Fibroblast of lung (primary cell): ENCODE results near the gene U2AF1L4. TPM values are rescaled to one million over a fixed set of nuclear protein-coding genes. Genes with fewer than 3 reads are reported as not detected.

ENCODE experiments used
- DNase-seq, 2 donors: peaks; one replicate each; pipeline versions ENCODE4 v3.0.0 to v3.0.0-alpha.2; 2010; ENCODE audit warnings: low read depth in 2 of 2
- H2AFZ ChIP-seq: 2 replicates; pipeline ENCODE4 v1.5.1; 2012; ENCODE audit warnings: low read length, control low read depth, inconsistent platforms
- H3K27ac ChIP-seq: 2 replicates; pipeline ENCODE4 v1.5.1; 2011; ENCODE audit warnings: low read length, control low read depth; ENCODE audit not compliant: insufficient read depth
- H3K27me3 ChIP-seq: 2 replicates; pipeline ENCODE4 v1.5.1; 2011; ENCODE audit warnings: mild to moderate bottlenecking, low read length; ENCODE audit not compliant: control insufficient read depth, insufficient read depth
- H3K36me3 ChIP-seq: 2 replicates; pipeline ENCODE4 v1.5.1; 2011; ENCODE audit warnings: low read length; ENCODE audit not compliant: control insufficient read depth, insufficient read depth
- H3K4me1 ChIP-seq: 2 replicates; pipeline ENCODE4 v1.5.1; 2011; ENCODE audit warnings: low read length; ENCODE audit not compliant: control insufficient read depth, insufficient read depth; ENCODE audit errors: extremely low read depth
- H3K4me2 ChIP-seq: 2 replicates; pipeline ENCODE4 v1.5.1; 2011; ENCODE audit warnings: low read length, control low read depth; ENCODE audit not compliant: insufficient read depth; ENCODE audit errors: extremely low read depth
- H3K4me3 ChIP-seq, 4 experiments: fragments of 200-600 bp in 1 of 4; sonication (generic) in 1 of 4; replicated peaks in 1 of 4; 2 replicates each; pipeline ENCODE4 v1.5.1; 2011 to 2016; ENCODE audit warnings: low read length in 4 of 4, low read depth in 3 of 4, mild to moderate bottlenecking in 3 of 4, control low read depth in 2 of 4, inconsistent platforms in 1 of 4, mixed read lengths in 1 of 4; ENCODE audit not compliant: insufficient read depth in 1 of 4; ENCODE audit errors: control extremely low read depth in 1 of 4
- H3K79me2 ChIP-seq: 2 replicates; pipeline ENCODE4 v1.5.1; 2012; ENCODE audit warnings: mild to moderate bottlenecking, low read length, inconsistent platforms; ENCODE audit not compliant: control insufficient read depth, insufficient read depth
- H3K9ac ChIP-seq: 2 replicates; pipeline ENCODE4 v1.5.1; 2011; ENCODE audit warnings: mild to moderate bottlenecking, low read length, control low read depth; ENCODE audit not compliant: insufficient read depth
- H3K9me3 ChIP-seq: 2 replicates; pipeline ENCODE4 v1.5.1; 2012; ENCODE audit warnings: low read depth, low read length; ENCODE audit not compliant: control insufficient read depth, insufficient read depth
- H4K20me1 ChIP-seq: 2 replicates; pipeline ENCODE4 v1.5.1; 2011; ENCODE audit warnings: low read length; ENCODE audit not compliant: control insufficient read depth, insufficient read depth; ENCODE audit errors: extremely low read depth
- EZH2 ChIP-seq: IDR thresholded peaks from 2 replicates; pipeline ENCODE4 v1.5.1; 2012; ENCODE audit warnings: low read length, control low read depth, mild to moderate bottlenecking; ENCODE audit errors: missing control alignments
- polyA plus RNA-seq, 2 donors: library from polyadenylated mRNA; depleted of rRNA in 1 of 2; stranded (reverse) in 1 of 2; unstranded in 1 of 2; fragments of >200 nt; gene quantifications; 2 replicates each; pipeline ENCODE4 v1.2.1, GENCODE V29; 2011 to 2012; ENCODE audit warnings: missing spikeins in 1 of 2
- total RNA-seq: library from RNA; depleted of rRNA; stranded (reverse); fragments of >200 nt; gene quantifications from 2 replicates; pipeline ENCODE4 v1.2.1, GENCODE V29; 2014
- TF ChIP-seq, protein P1 (sequence below), 2 donors: IDR thresholded peaks in 1 of 2; conservative IDR thresholded peaks in 1 of 2; 1 replicate in 1 of 2; 2 replicates in 1 of 2; pipeline ENCODE4 v1.5.1; 2011 to 2012; ENCODE audit warnings: low read length in 2 of 2, control low read depth in 1 of 2, inconsistent platforms in 1 of 2, low read depth in 1 of 2, mild to moderate bottlenecking in 1 of 2

Gene U2AF1L4
- total and polyA plus RNA-seq, 2 donors (not counting 1 experiment from before 2014, with no cell fraction given) = 9.1 to 11.9 TPM

GRCh38 chr19:35767288-35768081, 22.3 kb upstream of the U2AF1L4 start:
- Histone ChIP-seq H3K9me3 (no peaks in the 10 kb centered on the region), H3K27ac (no peak overlapping the region), H3K9ac (no peak overlapping the region), H3K79me2 (no peaks in the 10 kb centered on the region), H3K36me3 (peaks cover 11% of the 10 kb centered on the region), H3K27me3 (no peaks in the 10 kb centered on the region), H3K4me1 (no peaks in the 10 kb centered on the region), H3K4me3 (no peak overlapping the region), H3K4me2 (no peak overlapping the region), H2AFZ (no peak overlapping the region), H4K20me1 (no peaks in the 10 kb centered on the region)
- DNase-seq = no peak
- TF ChIP-seq, protein P1, sequence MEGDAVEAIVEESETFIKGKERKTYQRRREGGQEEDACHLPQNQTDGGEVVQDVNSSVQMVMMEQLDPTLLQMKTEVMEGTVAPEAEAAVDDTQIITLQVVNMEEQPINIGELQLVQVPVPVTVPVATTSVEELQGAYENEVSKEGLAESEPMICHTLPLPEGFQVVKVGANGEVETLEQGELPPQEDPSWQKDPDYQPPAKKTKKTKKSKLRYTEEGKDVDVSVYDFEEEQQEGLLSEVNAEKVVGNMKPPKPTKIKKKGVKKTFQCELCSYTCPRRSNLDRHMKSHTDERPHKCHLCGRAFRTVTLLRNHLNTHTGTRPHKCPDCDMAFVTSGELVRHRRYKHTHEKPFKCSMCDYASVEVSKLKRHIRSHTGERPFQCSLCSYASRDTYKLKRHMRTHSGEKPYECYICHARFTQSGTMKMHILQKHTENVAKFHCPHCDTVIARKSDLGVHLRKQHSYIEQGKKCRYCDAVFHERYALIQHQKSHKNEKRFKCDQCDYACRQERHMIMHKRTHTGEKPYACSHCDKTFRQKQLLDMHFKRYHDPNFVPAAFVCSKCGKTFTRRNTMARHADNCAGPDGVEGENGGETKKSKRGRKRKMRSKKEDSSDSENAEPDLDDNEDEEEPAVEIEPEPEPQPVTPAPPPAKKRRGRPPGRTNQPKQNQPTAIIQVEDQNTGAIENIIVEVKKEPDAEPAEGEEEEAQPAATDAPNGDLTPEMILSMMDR (conservative IDR thresholded peaks at IDR 0.05 in 1 of 2, IDR thresholded peaks at IDR 0.05 in 1 of 2; ENCODE audit: low read depth in 1 of 2, low read length in 2 of 2) = no peak
- no peak for TF ChIP-seq EZH2

- Histone ChIP-seq H3K79me2 (no peaks in the 10 kb centered on the region), H4K20me1 (no peaks in the 10 kb centered on the region), H3K9ac (no peak overlapping the region), H3K27ac (no peak overlapping the region), H3K36me3 (peaks cover 15% of the 10 kb centered on the region), H3K4me2 (no peak overlapping the region), H3K4me3 (no peak overlapping the region), H3K27me3 (no peaks in the 10 kb centered on the region), H2AFZ (no peak overlapping the region), H3K4me1 (no peaks in the 10 kb centered on the region), H3K9me3 (no peaks in the 10 kb centered on the region)
- no peak for DNase-seq
- no peak for TF ChIP-seq EZH2
- TF ChIP-seq, protein P1 (conservative IDR thresholded peaks at IDR 0.05 in 1 of 2, IDR thresholded peaks at IDR 0.05 in 1 of 2; ENCODE audit: low read depth in 1 of 2, low read length in 2 of 2) = no peak
Observed at GRCh38 chr19:35766571-35767104, 21.4 kb upstream of the U2AF1L4 start.

- Histone ChIP-seq H3K79me2 (peaks cover 7% of the 10 kb centered on the region), H3K27me3 (no peaks in the 10 kb centered on the region), H3K36me3 (peaks cover 20% of the 10 kb centered on the region), H3K4me1 (no peaks in the 10 kb centered on the region), H4K20me1 (no peaks in the 10 kb centered on the region), H3K4me2 (no peak overlapping the region), H3K27ac (no peak overlapping the region), H3K4me3 (no peak overlapping the region), H3K9ac (no peak overlapping the region), H3K9me3 (no peaks in the 10 kb centered on the region), H2AFZ (no peak overlapping the region)
- no peak for DNase-seq
- TF ChIP-seq, protein P1 (conservative IDR thresholded peaks at IDR 0.05 in 1 of 2, IDR thresholded peaks at IDR 0.05 in 1 of 2; ENCODE audit: low read depth in 1 of 2, low read length in 2 of 2) = no peak
- TF ChIP-seq EZH2 = no peak
Observed at GRCh38 chr19:35764432-35765315, 19.5 kb upstream of the U2AF1L4 start.
